EL (cell line): ENCODE data around the gene SCAMP2.
"Not testable (repeated sequence)": the region's sequence is repeated elsewhere in the genome, so short reads cannot be mapped to it uniquely, and the experiment has no call there.

Source experiments
- DNase-seq: peaks from one replicate; pipeline ENCODE4 v3.0.0-alpha.2; 2016

The SCAMP2 gene

DNA sequence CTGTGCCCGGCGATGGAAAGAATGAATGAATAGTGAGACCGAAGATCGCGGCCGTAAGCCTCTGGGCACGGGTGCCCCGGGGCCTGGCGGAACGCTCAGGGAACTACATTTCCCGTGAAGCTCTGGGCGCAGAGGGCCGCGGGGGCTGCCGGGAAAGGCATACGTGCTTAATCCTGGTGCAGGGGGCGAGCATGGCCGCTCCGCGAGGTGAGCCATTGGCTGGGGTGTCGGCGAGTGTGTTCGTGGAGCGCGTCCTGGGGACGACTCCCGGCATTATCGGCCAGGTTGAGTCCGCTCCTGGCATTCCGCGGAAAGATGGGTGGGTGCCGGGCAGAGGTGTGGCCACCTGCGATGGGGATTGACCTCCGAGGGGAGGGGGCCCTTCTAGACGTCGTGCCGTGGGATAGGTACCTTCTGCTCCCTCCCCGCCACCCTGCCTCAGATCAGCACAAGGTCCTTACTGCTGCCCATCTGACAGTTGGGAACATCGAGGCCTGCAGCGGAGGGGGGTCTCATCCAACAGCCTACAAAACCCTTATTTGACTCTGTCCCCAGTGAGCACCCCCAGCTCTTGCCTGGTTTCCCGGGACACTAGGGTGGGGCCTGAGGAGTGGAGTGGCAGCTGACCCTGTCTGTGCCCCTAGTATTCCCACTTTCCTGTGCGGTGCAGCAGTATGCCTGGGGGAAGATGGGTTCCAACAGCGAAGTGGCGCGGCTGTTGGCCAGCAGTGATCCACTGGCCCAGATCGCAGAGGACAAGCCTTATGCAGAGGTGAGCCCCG is 16.9 kb upstream of the SCAMP2 start, which contains the start of gene MPI:
Gene MPI (plus strand): TSS at position 160 of the 782 bp plus-strand sequence. CDS start 32 bp downstream, at position 192.
- DNase-seq = peak; percentile 85

DNA sequence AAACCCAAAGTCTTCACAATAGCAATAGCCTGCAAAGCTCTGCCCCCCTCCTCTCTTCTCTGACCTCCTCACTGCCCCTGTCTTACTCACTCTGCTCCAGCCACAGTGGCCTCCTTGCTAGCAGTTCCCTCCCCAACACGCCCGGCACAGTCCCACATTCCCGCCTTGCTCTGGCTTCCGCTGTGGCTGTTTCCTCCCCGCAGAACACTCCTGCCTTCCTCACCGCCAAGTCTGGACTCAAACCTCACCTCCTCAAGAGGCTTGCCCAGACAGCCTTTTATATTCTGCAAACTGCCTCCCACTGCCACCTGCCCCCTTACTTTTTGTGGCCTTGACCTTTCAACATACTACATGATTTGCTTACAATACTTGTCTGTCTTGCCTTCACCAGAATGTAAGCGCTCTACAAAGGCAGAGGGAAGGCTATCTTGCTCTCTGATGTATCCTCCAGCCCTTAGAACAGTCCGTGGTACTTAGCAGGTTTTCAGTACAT is 16.3 kb upstream of the SCAMP2 start:
- peak; percentile 59 for DNase-seq

DNA sequence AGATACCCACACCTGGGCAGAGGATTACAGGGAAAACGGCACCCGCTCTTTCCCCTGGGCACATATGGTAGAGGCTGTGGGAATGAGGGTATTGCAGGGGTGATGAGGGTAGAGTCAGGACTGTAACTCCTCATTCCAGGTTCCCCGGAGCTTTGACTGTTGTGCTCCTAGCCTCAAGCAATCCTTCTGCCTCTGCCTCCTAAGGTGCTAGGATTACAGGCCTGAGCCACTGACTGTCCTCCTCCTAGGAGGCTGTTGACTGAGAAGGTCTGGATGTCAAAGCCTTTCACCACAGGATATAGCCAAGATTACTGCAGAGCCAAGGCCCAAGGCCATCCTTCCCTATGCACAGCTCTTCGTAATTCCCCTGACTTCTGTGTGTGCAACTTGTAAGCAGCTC is 15.6 kb upstream of the SCAMP2 start:
- DNase-seq = no peak

DNA sequence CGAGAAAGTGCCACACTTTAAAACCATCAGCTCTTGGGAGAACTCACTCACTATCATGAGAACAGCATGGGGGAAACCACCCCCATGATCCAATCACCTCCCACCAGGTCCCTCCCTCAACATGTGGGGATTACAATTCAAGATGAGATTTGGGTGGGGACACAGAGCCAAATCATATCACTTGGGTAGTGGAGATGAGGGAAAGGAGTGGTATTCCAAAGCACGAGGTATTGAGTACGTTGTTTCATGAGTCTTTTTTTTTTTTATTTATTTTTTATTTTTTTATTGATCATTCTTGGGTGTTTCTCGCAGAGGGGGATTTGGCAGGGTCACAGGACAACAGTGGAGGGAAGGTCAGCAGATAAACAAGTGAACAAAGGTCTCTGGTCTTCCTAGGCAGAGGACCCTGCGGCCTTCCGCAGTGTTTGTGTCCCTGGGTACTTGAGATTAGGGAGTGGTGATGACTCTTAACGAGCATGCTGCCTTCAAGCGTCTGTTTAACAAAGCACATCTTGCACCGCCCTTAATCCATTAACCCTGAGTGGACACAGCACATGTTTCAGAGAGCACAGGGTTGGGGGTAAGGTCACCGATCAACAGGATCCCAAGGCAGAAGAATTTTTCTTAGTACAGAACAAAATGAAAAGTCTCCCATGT is 14.5 kb upstream of the SCAMP2 start:
- not testable (repeated sequence) for DNase-seq

DNA sequence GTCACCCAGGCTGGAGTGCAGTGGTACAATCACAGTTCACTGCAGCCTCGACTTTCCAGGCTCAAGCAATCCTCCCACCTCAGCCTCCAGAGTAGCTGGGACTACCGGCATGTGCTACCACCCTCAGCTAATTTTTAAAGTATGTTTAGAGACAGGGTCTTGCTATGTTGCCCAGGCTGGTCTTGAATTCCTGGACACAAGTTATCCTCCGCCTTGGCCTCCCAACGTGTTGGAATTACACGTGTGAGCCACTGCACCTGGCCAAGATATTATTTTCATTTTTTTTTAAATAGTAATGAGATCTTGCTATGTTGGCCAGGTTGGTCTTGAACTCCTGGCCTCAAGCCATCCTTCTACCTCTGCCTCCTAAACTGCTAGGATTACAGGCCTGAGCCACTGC is 12.3 kb upstream of the SCAMP2 start:
- DNase-seq = no peak

DNA sequence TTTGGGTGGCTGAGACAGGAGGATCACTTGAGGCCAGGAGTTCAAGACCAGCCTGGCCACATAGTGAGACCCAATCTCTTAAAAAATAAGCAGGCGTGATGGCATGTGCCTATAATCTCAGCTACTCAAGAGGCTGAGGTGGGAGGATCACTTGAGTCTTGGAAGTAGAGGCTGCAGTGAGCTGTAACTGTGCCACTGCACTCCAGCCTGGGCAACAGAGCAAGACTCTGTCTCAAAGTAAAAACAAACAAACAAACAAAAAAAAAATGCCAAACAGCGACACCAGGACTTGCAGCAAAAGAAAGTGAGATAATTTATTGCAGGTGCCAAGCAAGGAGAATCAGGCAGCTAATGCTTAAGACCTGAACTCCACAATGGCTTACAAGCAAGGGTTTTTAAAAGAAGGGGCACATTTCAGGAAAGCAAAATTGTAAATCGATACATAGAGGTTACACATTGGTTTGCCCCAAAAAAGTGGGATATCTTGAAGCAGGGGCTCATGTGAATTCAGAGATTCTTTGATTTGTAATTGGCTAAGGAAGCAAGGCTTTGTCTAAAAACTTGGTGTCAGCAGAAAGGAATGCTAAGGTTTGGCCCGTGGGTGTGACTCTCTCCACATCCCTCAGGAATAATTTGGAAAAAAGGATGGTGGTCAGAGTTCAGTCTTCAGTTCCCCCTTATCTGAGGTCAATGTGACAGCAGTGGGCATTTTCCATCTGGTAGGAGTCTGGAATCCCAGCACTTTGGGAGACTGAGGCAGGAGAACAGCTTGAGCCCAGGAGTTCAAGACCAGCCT is 11.5 kb upstream of the SCAMP2 start:
- DNase-seq = peak; percentile 55

DNA sequence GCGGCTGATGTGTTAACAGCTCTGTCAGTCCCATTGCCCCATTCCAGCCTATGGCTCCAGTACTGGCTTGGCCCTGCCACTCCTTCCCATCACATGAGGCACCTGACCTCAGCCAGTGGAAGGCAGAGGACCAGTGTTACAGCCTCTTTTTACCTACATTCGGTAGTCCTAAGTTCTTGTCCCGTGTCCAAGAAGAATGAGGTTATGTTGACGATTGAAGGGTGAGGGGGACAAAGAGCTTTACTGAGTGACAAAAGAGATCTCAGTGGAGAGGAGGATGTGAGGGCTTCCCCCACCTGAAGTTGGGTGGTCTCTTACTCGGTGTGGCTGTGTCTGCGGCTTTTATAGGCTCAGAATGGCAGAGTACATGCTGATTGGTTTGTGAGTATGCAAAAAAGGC is 9.4 kb upstream of the SCAMP2 start:
- DNase-seq = no peak

DNA sequence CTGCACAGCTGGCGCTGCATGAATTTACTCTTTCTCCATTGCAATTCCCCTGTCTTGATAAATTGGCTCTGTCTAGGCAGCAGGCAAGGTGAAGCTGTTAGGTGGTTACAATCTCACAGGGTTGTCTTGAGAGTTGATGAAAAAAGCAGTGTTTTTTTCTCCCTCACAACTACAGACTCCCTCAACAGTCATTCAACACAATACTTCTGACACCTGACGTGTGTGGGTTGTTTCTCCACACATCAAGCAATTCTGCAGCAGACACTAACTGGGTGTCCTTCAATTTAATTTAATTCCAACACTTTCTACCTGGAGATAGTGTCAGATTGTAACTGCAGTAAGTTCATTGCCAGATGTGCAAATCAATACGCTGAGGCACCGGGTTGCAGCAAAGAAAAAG is 5.1 kb upstream of the SCAMP2 start:
- DNase-seq = no peak

DNA sequence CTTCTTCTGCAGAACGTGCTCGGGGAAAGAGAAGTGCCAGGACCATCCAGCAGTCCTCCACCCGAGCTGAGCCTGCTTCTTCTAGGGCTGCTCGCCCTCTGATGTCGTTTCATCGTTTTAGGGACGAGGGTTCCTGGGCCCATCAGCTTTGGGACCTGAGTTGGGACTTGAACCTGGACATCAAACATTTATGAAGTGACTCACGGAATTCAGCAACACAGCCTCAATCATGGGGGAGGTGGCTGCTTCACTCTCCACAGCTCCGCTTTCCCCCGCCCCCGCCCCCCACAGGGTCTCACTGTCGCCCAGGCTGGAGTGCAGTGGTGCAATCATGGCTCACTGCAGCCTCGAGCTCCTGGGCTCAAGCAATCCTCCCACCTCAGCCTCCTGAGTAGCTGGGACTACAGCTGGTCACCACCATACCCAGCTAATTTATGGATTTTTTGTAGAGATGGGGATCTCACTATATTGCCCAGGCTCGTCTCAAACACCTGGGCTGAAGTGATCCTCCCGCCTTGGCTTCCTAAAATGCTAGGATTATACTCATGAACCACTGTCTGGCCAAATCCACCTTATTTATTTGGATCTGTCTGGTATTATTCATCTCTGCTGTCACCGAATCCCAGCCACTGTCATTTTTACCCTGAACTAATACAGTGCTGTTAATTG is 725 bp upstream of the SCAMP2 start:
- peak; percentile 31 for DNase-seq

DNA sequence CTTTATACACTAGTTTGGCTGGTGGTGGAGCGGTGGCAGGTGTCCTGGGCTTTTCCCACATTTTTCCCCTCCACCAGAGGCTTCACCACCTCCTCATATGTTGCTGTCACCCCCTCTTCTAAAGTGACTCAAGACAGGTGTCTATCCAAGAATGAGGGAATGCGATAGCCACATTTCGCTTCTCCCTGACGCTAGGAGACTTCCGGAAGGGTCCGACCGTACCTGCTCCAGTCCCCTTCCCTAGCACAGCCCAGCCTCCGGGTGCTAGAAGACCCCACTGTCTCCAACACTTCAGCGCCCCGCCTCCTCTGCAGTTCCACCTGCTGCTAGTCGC is 496 bp downstream of the SCAMP2 start:
- no peak for DNase-seq

DNA sequence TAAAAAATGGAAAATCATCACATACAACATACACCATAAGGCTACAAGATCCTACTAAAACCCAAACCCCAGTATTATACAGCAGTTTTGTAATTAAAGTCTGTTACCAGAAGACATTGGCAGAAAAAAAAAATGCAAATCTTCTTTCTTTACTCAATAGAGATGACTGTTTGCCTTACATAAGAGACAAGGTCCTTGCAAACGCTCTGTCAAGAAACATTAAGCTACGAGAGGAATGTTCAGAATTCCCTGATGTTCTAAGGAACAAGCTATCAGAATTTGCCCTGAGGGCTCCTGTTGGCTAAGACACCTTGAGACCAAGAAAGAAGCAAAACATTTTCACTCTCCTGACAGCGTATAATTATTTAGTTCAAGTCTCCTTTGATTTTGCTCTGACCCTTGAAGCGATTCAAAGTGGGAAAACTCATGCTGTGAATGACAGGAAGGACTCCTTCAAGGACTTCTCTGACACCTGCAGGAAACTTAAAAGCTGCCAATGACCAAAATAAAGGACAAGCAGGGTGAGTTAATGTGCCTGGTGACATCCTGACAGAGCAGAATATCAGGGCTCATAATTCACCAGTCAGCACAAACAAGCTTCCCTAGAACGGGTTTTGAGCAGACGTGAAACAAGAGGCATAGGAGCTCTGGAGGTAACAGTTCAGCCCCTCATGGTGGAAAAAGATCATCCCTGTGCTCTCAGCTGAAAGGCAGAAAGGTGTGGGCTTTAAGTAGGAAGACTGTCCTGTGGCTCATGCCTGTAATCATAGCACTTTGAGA is 2.5 kb downstream of the SCAMP2 start:
- DNase-seq = peak; percentile 52

DNA sequence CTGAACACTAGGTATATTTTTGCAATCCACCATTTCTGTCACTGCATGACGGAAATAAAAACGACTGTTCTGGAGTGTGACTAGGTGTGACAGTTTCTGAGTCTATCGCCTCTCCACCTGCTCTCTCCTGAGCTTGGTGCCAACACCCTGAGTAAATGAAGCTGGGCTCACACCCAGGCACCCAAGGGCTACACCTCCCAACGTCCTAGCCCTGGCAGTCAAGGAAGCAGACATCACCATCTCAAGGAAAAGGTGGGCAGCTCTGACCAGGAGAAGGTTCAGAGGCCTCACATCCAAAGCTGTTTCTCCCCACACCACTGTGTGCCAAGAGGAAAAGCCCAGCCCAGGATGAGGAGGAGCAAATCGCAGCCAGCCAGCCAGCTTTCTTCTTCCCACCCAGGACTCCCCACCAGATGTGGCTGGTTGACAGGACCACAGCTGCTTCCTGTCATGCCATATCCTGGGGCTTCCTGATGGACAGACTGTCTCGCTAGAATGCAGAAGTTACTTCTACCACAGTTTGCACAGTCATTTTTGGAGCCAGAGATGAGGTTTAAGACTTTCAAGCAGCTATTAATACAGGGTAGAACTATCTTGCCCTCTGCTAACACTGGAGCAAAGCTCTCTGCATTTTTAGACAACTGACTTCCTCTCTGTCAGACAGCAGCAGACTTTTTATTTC is 3.3 kb downstream of the SCAMP2 start:
- DNase-seq = no peak

DNA sequence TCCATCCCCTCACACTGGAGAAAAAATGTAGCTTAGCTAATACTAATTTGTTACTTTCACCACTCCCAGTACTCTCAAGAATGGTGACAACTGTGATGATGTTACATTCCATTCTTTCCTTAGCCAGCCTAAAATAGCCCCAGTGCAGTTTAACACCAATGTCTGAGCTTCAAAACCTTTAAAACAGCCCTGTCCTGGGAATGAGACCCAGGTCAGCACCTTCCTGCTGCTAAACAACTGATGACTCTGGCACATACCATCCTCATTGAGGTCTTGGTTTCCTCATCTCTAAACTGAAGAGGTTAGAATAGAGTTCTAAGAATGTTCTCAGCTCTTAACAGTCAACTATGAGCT is 3.8 kb downstream of the SCAMP2 start:
- no peak for DNase-seq

DNA sequence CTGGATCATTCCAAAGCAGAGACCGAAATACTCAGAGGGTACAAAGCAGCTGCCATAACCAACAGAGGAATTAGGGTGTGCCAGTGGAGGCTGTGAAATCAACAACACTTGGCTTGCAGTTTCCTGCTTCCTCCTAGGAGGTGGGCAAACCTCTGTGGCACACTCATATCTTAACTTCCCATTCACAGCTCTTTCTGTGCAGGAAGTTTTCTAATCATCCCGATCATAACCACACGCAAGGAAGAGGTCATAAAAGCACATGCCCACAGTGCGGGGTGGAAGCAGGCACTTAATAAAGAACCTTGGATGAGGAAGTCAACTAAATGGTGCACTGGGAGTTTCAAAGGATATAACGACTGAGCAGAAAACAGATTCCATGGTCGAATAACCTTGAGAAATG is 5.1 kb downstream of the SCAMP2 start:
- no peak for DNase-seq

DNA sequence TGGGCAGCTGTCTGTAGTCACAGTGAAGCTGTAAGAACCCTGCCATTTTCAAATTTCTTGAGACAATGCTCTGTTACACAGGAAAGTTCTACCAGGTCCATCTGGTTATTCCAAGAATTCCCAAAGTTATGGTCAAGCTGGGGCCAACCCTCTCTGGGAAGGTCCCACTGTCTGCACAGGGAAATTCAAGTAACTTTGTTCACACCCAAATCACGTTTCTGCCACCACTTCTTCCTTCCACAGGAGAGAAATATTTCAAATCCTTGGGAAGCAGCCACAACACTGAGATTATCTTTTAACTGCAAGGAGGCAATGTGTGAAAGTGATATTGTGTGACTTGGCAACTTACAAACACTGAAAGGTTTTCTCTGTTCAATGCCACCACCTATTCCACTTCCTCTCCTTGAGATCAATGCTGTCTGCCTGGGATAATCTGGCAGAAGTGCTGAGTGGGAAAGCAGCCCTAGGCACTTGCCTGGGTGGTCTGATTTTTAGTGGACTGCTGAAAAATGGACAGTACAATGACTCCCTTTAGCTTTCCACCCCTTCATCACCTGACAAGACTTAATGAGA is 5.6 kb downstream of the SCAMP2 start:
- DNase-seq = no peak

DNA sequence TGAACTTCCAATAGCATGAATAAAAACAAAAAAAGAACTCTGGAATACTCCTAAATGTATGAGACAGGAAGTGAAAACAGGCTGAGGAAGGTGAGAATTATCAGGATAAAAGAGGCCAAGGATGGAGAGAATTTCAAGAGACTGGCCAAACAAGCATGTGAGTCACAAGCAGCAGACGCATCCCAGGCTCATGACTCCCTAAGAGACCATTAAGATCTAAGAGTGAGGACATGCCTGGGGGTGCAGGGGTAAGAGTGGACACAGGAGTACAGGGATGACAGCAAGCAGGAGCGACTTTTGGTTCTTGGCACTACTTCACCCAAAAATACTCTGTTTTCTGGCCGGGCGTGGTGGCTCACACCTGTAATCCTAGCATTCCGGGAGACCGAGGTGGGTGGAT is 7.1 kb downstream of the SCAMP2 start:
- peak; percentile 65 for DNase-seq

DNA sequence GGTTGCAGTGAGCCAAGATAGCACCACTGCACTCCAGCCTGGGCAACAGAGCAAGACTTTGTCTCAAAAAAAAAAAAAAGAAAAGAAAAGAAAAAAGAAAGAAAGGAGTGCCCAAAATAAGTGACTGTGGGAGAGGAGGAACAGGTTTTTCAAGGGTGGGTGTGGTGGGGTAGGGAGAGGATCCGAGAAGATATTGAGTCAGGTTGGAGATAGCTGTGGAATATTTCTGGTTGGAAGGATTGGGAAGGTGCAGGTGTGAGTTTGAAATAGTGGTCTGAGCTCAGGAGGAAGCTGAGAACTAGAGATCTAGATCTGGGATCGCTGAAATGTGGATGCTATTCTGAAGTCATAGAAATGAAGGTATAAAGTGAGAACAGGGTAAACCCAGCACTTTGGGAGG is 7.8 kb downstream of the SCAMP2 start:
- DNase-seq = no peak

DNA sequence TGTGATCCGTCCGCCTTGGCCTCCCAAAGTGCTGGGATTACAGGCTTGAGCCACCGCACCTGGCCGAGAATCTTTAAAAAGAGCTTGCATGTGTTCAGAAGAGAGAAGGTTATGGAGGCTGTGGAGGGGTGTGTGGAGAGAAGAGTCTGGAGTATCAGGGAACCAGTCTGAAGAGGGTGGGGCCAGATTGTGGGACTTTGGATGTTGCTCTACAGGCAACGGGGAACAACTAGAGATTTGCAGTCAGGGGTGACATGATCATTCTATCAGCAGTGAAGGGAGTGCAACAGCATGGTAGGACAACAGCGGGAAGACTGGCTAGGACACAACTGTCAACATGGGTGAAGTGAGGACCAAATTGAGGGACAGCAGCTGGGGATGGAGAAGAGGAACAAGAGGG is 8.9 kb downstream of the SCAMP2 start:
- no peak for DNase-seq

DNA sequence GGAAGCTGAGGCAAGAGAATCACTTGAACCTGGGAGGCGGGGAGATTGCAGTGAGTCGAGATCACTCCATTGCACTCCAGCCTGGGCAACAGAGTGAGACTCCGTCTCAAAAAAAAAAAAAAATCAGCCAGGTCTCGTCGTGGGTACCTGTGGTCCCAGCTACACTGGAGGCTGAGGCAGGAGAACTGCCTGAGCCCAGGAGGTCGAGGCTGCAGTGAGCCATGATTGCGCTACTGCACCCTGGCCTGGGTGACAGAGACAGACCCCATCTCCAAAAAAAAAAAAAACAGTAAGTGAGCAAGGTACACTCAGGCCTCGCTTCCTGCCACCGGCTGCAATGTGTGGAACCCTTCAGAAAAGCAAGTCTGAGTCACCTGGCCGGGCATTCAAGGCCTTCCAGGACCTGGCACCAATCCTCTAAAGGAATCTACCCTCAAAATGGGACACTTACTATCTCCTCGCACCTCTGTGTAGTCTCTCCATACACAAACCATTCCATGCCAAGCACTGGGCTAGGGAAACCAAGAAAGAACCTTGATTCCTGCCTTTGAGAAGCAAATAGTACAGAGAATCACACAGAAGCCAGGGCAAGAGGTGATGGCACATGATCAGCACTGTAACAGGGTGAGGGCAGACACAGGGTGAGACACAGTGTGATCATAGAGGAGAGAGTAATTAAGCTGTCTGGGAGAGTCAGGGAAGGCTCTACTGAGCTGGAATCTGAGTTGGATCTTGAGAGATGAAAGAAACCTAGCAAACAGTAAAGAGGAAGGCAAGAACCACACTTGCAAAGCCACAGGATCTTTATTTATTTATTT is 9.7 kb downstream of the SCAMP2 start:
- peak; percentile 39 for DNase-seq

DNA sequence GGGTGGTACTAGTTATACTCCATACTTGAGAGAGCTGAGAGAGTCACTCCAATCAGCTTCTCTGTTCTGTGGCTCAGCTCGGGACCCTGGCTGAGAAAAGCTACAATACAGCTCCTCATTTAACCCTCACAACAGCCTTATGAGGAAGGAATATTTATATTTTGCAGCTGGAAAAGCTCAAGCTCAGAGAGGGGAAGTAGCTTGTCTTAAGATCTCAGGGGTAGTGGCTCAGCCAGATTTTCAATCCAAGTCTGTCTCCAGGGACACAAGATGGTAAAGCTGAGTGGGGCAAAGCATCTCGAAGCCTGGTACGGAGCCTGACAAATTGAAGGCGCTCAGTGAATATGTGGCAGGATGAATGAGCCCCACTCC is 14.8 kb downstream of the SCAMP2 start:
- DNase-seq = no peak
